Measurements from ENCODE around the gene LMO4. TPM values are rescaled to one million over a fixed set of nuclear protein-coding genes. Genes with fewer than 3 reads are reported as not detected.

Gene LMO4
- total and polyA plus RNA-seq, 4 donors: 16.8 to 23.2 (median 17.8) TPM

- H3K9ac ChIP-seq (ENCODE audit: low read depth in 1 of 2, low read length in 2 of 2): peak overlapping the region; percentile 58 to 95
- no peaks in the 10 kb centered on the region for H3K9me3 ChIP-seq (ENCODE audit: control insufficient read depth in 4 of 4, low read length in 3 of 4)
- H3K36me3 ChIP-seq (ENCODE audit: control insufficient read depth in 4 of 4, insufficient read depth in 3 of 4, low read depth in 1 of 4, low read length in 3 of 4): no peaks in the 10 kb centered on the region
- no peaks in the 10 kb centered on the region for H3K27me3 ChIP-seq (ENCODE audit: control insufficient read depth in 4 of 4, insufficient read depth in 4 of 4, low read length in 3 of 4)
- no peak for DNase-seq (ENCODE audit: low spot score)
- peaks cover 3 to 43% (median 29%) of the 10 kb centered on the region in 4 donors for H3K4me1 ChIP-seq (ENCODE audit: control insufficient read depth in 4 of 4, insufficient read depth in 4 of 4, low read length in 3 of 4)
- H3K4me3 ChIP-seq (ENCODE audit: low read depth in 1 of 3, low read length in 3 of 3): peak overlapping the region; percentile 72 to 87 (median 86)
- whole genome bisulfite sequencing: 1% methylated on average over 10 of the region's 10 CpGs
- peak overlapping the region; percentile 78 to 94 for H3K27ac ChIP-seq (ENCODE audit: low read depth in 1 of 2, low read length in 2 of 2)
- TF ChIP-seq YY1 (IDR thresholded peaks at IDR 0.05) (peak; percentile 33), TAF1 (conservative IDR thresholded peaks at IDR 0.05) (no peak)
These were observed 2.2 kb downstream of the LMO4 start for GRCh38 chr1:87330885-87331364.

- DNase-seq (ENCODE audit: low spot score): peak; percentile 77
- peak overlapping the region; percentile 76 to 78 for H3K27ac ChIP-seq (ENCODE audit: low read depth in 1 of 2, low read length in 2 of 2)
- H3K9me3 ChIP-seq (ENCODE audit: control insufficient read depth in 4 of 4, low read length in 3 of 4): no peaks in the 10 kb centered on the region
- peaks cover 3 to 49% (median 35%) of the 10 kb centered on the region in 4 donors for H3K4me1 ChIP-seq (ENCODE audit: control insufficient read depth in 4 of 4, insufficient read depth in 4 of 4, low read length in 3 of 4)
- under 1% methylated on average over 65 of the region's 65 CpGs for whole genome bisulfite sequencing
- TF ChIP-seq CTCF (IDR thresholded peaks at IDR 0.05; ENCODE audit: low read depth, low read length, missing input control): no peak
- TF ChIP-seq GABPA (IDR thresholded peaks at IDR 0.05 in 1 of 2, conservative IDR thresholded peaks at IDR 0.05 in 1 of 2): no peak
- peak in 1 of 2 donors; percentile 12 for TF ChIP-seq RAD21 (IDR thresholded peaks at IDR 0.05)
- TF ChIP-seq HNF4A (conservative IDR thresholded peaks at IDR 0.05): peak in 1 of 2 donors; percentile 9
- TF ChIP-seq NR2F2 (IDR thresholded peaks at IDR 0.05): no peak
- no peak for TF ChIP-seq RXRA (IDR thresholded peaks at IDR 0.05)
- TF ChIP-seq TAF1 (conservative IDR thresholded peaks at IDR 0.05): peak; percentile 26
- no peak for TF ChIP-seq ZBTB33 (IDR thresholded peaks at IDR 0.05)
- no peak for TF ChIP-seq FOXA2 (IDR thresholded peaks at IDR 0.05)
- no peak for TF ChIP-seq JUND (IDR thresholded peaks at IDR 0.05)
- peak overlapping the region; percentile 58 to 70 for H3K9ac ChIP-seq (ENCODE audit: low read depth in 1 of 2, low read length in 2 of 2)
- peak overlapping the region; percentile 74 to 87 (median 86) for H3K4me3 ChIP-seq (ENCODE audit: low read depth in 1 of 3, low read length in 3 of 3)
- no peaks in the 10 kb centered on the region for H3K36me3 ChIP-seq (ENCODE audit: control insufficient read depth in 4 of 4, insufficient read depth in 3 of 4, low read depth in 1 of 4, low read length in 3 of 4)
- H3K27me3 ChIP-seq (ENCODE audit: control insufficient read depth in 4 of 4, insufficient read depth in 4 of 4, low read length in 3 of 4): no peaks in the 10 kb centered on the region
These were observed 2.9 kb downstream of the LMO4 start for GRCh38 chr1:87331365-87332241.

- Histone ChIP-seq H3K27ac (ENCODE audit: low read depth in 1 of 2, low read length in 2 of 2) (peak overlapping the region; percentile 37 to 74), H3K9me3 (ENCODE audit: control insufficient read depth in 4 of 4, low read length in 3 of 4) (no peaks in the 10 kb centered on the region), H3K4me3 (ENCODE audit: low read depth in 1 of 3, low read length in 3 of 3) (no peak overlapping the region), H3K36me3 (ENCODE audit: control insufficient read depth in 4 of 4, insufficient read depth in 3 of 4, low read depth in 1 of 4, low read length in 3 of 4) (no peaks in the 10 kb centered on the region), H3K4me1 (ENCODE audit: control insufficient read depth in 4 of 4, insufficient read depth in 4 of 4, low read length in 3 of 4) (peaks cover 3 to 60% (median 38%) of the 10 kb centered on the region in 4 donors), H3K27me3 (ENCODE audit: control insufficient read depth in 4 of 4, insufficient read depth in 4 of 4, low read length in 3 of 4) (no peaks in the 10 kb centered on the region), H3K9ac (ENCODE audit: low read depth in 1 of 2, low read length in 2 of 2) (no peak overlapping the region)
- WGBS: 79% methylated on average over 10 of the region's 10 CpGs
- no peak for DNase-seq (ENCODE audit: low spot score)
- TF ChIP-seq HNF4G (IDR thresholded peaks at IDR 0.05): no peak
- no peak for TF ChIP-seq RAD21 (IDR thresholded peaks at IDR 0.05)
- TF ChIP-seq NR2F2 (IDR thresholded peaks at IDR 0.05): no peak
- no peak for TF ChIP-seq EGR1 (IDR thresholded peaks at IDR 0.05; ENCODE audit: low read depth in 2 of 2)
- TF ChIP-seq ZBTB33 (IDR thresholded peaks at IDR 0.05): no peak
- TF ChIP-seq REST (IDR thresholded peaks at IDR 0.05): no peak
- TF ChIP-seq MAX (IDR thresholded peaks at IDR 0.05): no peak
- TF ChIP-seq YY1 (IDR thresholded peaks at IDR 0.05): no peak
These were observed 5.1 kb downstream of the LMO4 start for GRCh38 chr1:87333692-87334347.
